DOHH2 (cell line): Measurements from ENCODE around the gene BCOR.

Experiments
- H3F3A ChIP-seq: fragments of 200-600 bp; sonication (generic), shearing (Covaris generic); 2 replicates; pipeline ENCODE4 v1.6.0; 2016; ENCODE audit warnings: antibody characterized with exemption, mild to moderate bottlenecking; ENCODE audit not compliant: control insufficient read depth, insufficient read depth
- H3K27ac ChIP-seq: fragments of 200-600 bp; sonication (generic); 2 replicates; pipeline ENCODE4 v1.5.1; 2014; ENCODE audit warnings: low read depth, mild to moderate bottlenecking, low read length, moderate library complexity
- H3K27me3 ChIP-seq: fragments of 200-600 bp; sonication (generic); 2 replicates; pipeline ENCODE4 v1.6.1; 2014; ENCODE audit warnings: mild to moderate bottlenecking, low read length, mixed read lengths; ENCODE audit not compliant: control insufficient read depth
- H3K36me3 ChIP-seq: fragments of 200-600 bp; sonication (generic); 2 replicates; pipeline ENCODE4 v1.6.1; 2014; ENCODE audit warnings: mild to moderate bottlenecking, low read length, moderate library complexity, mixed read lengths; ENCODE audit not compliant: control insufficient read depth
- H3K4me1 ChIP-seq: fragments of 200-600 bp; sonication (generic); 2 replicates; pipeline ENCODE4 v1.6.1; 2014; ENCODE audit warnings: mild to moderate bottlenecking, low read length, mixed read lengths; ENCODE audit not compliant: control insufficient read depth
- H3K4me2 ChIP-seq: fragments of 200-600 bp; sonication (generic); 2 replicates; pipeline ENCODE4 v1.6.0; 2014; ENCODE audit warnings: mild to moderate bottlenecking, low read length, moderate library complexity
- H3K4me3 ChIP-seq: fragments of 200-600 bp; sonication (generic); 2 replicates; pipeline ENCODE4 v1.5.1; 2014; ENCODE audit warnings: mild to moderate bottlenecking, low read length, mixed read lengths
- H3K79me2 ChIP-seq: fragments of 200-600 bp; sonication (generic); 2 replicates; pipeline ENCODE4 v1.6.1; 2014; ENCODE audit warnings: mild to moderate bottlenecking, low read length, mixed read lengths; ENCODE audit not compliant: control insufficient read depth
- H3K9me2 ChIP-seq: fragments of 200-600 bp; sonication (generic); replicated peaks from 2 replicates; pipeline ENCODE4 v1.6.1; 2014; ENCODE audit warnings: mild to moderate bottlenecking, low read length, mixed read lengths; ENCODE audit not compliant: control insufficient read depth
- H3K9me3 ChIP-seq: fragments of 200-600 bp; sonication (generic); 2 replicates; pipeline ENCODE4 v1.6.1; 2014; ENCODE audit warnings: antibody characterized with exemption, low read length, mixed read lengths; ENCODE audit not compliant: control insufficient read depth, insufficient read depth
- H4K20me1 ChIP-seq: fragments of 200-600 bp; sonication (generic); 2 replicates; pipeline ENCODE4 v1.6.0; 2014; ENCODE audit warnings: low read depth, mild to moderate bottlenecking, antibody characterized with exemption, low read length, moderate library complexity; ENCODE audit not compliant: control insufficient read depth, insufficient read depth
- CTCF ChIP-seq: fragments of 200-600 bp; sonication (generic); IDR thresholded peaks from one replicate; pipeline ENCODE4 v1.5.1; 2014; ENCODE audit warnings: antibody characterized with exemption, mild to moderate bottlenecking, low read depth, low read length; ENCODE audit not compliant: poor library complexity, severe bottlenecking
- EZH2phosphoT487 ChIP-seq: fragments of 200-600 bp; sonication (generic); IDR thresholded peaks from 2 replicates; pipeline ENCODE4 v1.6.1; 2017; ENCODE audit warnings: borderline replicate concordance, mild to moderate bottlenecking, antibody characterized with exemption, low read length, moderate library complexity, mixed read lengths

BCOR gene

GRCh38 chrX:40120838-40121580, 23.3 kb upstream of the BCOR start:
- H3K27me3 ChIP-seq = no peaks in the 10 kb centered on the region
- H3K79me2 ChIP-seq = no peaks in the 10 kb centered on the region
- H4K20me1 ChIP-seq = no peaks in the 10 kb centered on the region
- H3K27ac ChIP-seq = no peak overlapping the region
- H3K9me3 ChIP-seq = no peaks in the 10 kb centered on the region
- H3K4me2 ChIP-seq = no peak overlapping the region
- H3K4me1 ChIP-seq = peaks cover 6% of the 10 kb centered on the region
- TF ChIP-seq CTCF (no peak), EZH2phosphoT487 (no peak)
- no peaks in the 10 kb centered on the region for H3K36me3 ChIP-seq
- no peaks in the 10 kb centered on the region for H3F3A ChIP-seq
- no peaks in the 10 kb centered on the region for H3K9me2 ChIP-seq
- H3K4me3 ChIP-seq = no peak overlapping the region

GRCh38 chrX:40117715-40118285, 20.0 kb upstream of the BCOR start:
- no peak for TF ChIP-seq EZH2phosphoT487
- no peak for TF ChIP-seq CTCF
- H3K4me1 ChIP-seq = peaks cover 6% of the 10 kb centered on the region
- no peaks in the 10 kb centered on the region for H3K27me3 ChIP-seq
- no peaks in the 10 kb centered on the region for H3K9me2 ChIP-seq
- no peaks in the 10 kb centered on the region for H3K36me3 ChIP-seq
- no peaks in the 10 kb centered on the region for H3K9me3 ChIP-seq
- H4K20me1 ChIP-seq = no peaks in the 10 kb centered on the region
- H3K4me3 ChIP-seq = no peak overlapping the region
- H3K4me2 ChIP-seq = no peak overlapping the region
- H3F3A ChIP-seq = no peaks in the 10 kb centered on the region
- H3K27ac ChIP-seq = no peak overlapping the region
- no peaks in the 10 kb centered on the region for H3K79me2 ChIP-seq

GRCh38 chrX:40116925-40117324, 19.2 kb upstream of the BCOR start:
- TF ChIP-seq CTCF (no peak), EZH2phosphoT487 (no peak)
- H4K20me1 ChIP-seq = no peaks in the 10 kb centered on the region
- no peaks in the 10 kb centered on the region for H3F3A ChIP-seq
- no peak overlapping the region for H3K4me3 ChIP-seq
- no peaks in the 10 kb centered on the region for H3K9me2 ChIP-seq
- H3K36me3 ChIP-seq = no peaks in the 10 kb centered on the region
- no peak overlapping the region for H3K4me2 ChIP-seq
- no peaks in the 10 kb centered on the region for H3K79me2 ChIP-seq
- no peaks in the 10 kb centered on the region for H3K27me3 ChIP-seq
- H3K27ac ChIP-seq = no peak overlapping the region
- H3K4me1 ChIP-seq = peaks cover 6% of the 10 kb centered on the region
- no peaks in the 10 kb centered on the region for H3K9me3 ChIP-seq
